Type B pancreatic cell (in vitro differentiated cells): ENCODE data around the gene GATD1. TPM values are rescaled to one million over a fixed set of nuclear protein-coding genes. Genes with fewer than 3 reads are reported as not detected.

Experiments used
- DNase-seq: peaks from one replicate; pipeline ENCODE4 v3.0.0; 2021; ENCODE audit warnings: mixed read lengths; ENCODE audit not compliant: unreplicated experiment; ENCODE audit errors: extremely low spot score
- H3K27ac Mint-ChIP-seq: 2 replicates; pipeline ENCODE4 v1.8.0; 2021; ENCODE audit warnings: mild to moderate bottlenecking, mixed read lengths
- H3K27me3 Mint-ChIP-seq: 2 replicates; pipeline ENCODE4 v1.8.0; 2021; ENCODE audit warnings: mixed read lengths
- H3K36me3 Mint-ChIP-seq: 2 replicates; pipeline ENCODE4 v1.8.0; 2021; ENCODE audit warnings: mixed read lengths
- H3K4me1 Mint-ChIP-seq: one replicate; pipeline ENCODE4 v1.8.0; 2021; ENCODE audit warnings: mixed read lengths; ENCODE audit not compliant: unreplicated experiment
- H3K4me3 Mint-ChIP-seq: 2 replicates; pipeline ENCODE4 v1.8.0; 2021; ENCODE audit warnings: mild to moderate bottlenecking, mixed read lengths
- H3K9me3 Mint-ChIP-seq: 2 replicates; pipeline ENCODE4 v1.8.0; 2021; ENCODE audit warnings: mixed read lengths
- total RNA-seq: library from RNA; stranded (reverse); gene quantifications from 2 replicates; pipeline ENCODE4 v1.2.1, GENCODE V29; 2021; ENCODE audit warnings: low replicate concordance
- TF ChIP-seq, protein P1 (sequence below): fragments of 200-600 bp; sonication (generic); conservative IDR thresholded peaks from 2 replicates; pipeline ENCODE4 v1.5.0; 2021; ENCODE audit warnings: antibody characterized with exemption, mild to moderate bottlenecking

The GATD1 gene
- total RNA-seq, 1 donor from 2014 or later, result 80.1 TPM

DNA sequence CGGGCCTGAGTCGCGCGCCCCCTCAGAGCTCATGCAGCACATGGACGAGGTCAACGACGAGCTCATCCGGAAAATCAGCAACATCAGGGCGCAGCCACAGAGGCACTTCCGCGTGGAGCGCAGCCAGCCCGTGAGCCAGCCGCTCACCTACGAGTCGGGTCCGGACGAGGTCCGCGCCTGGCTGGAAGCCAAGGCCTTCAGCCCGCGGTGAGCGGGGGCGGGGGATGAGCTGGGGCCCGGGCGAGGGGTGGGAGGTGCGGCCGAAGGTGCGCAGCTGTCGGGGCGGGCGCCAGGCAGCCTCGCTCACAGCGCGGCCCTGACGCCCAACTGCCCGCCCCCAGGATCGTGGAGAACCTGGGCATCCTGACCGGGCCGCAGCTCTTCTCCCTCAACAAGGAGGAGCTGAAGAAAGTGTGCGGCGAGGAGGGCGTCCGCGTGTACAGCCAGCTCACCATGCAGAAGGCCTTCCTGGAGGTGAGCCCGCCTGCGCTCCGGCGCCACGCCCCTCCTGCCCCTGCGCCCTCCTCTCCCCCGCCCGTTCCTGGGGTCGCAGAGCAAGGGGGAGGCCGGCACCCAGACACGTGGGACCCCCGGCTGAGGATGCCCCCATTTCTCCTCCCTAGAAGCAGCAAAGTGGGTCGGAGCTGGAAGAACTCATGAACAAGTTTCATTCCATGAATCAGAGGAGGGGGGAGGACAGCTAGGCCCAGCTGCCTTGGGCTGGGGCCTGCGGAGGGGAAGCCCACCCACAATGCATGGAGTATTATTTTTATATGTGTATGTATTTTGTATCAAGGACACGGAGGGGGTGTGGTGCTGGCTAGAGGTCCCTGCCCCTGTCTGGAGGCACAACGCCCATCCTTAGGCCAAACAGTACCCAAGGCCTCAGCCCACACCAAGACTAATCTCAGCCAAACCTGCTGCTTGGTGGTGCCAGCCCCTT, 50.7 kb downstream of the GATD1 start:
- H3K27ac Mint-ChIP-seq, result peak overlapping the region; percentile 18
- peak; percentile 81 for DNase-seq
- TF ChIP-seq, protein P1, sequence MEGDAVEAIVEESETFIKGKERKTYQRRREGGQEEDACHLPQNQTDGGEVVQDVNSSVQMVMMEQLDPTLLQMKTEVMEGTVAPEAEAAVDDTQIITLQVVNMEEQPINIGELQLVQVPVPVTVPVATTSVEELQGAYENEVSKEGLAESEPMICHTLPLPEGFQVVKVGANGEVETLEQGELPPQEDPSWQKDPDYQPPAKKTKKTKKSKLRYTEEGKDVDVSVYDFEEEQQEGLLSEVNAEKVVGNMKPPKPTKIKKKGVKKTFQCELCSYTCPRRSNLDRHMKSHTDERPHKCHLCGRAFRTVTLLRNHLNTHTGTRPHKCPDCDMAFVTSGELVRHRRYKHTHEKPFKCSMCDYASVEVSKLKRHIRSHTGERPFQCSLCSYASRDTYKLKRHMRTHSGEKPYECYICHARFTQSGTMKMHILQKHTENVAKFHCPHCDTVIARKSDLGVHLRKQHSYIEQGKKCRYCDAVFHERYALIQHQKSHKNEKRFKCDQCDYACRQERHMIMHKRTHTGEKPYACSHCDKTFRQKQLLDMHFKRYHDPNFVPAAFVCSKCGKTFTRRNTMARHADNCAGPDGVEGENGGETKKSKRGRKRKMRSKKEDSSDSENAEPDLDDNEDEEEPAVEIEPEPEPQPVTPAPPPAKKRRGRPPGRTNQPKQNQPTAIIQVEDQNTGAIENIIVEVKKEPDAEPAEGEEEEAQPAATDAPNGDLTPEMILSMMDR, result no peak
- H3K27me3 Mint-ChIP-seq, result peaks cover 24% of the 10 kb centered on the region
- H3K4me1 Mint-ChIP-seq, result peaks cover 9% of the 10 kb centered on the region
- H3K36me3 Mint-ChIP-seq, result no peaks in the 10 kb centered on the region
- no peak overlapping the region for H3K4me3 Mint-ChIP-seq
- H3K9me3 Mint-ChIP-seq, result no peaks in the 10 kb centered on the region

DNA sequence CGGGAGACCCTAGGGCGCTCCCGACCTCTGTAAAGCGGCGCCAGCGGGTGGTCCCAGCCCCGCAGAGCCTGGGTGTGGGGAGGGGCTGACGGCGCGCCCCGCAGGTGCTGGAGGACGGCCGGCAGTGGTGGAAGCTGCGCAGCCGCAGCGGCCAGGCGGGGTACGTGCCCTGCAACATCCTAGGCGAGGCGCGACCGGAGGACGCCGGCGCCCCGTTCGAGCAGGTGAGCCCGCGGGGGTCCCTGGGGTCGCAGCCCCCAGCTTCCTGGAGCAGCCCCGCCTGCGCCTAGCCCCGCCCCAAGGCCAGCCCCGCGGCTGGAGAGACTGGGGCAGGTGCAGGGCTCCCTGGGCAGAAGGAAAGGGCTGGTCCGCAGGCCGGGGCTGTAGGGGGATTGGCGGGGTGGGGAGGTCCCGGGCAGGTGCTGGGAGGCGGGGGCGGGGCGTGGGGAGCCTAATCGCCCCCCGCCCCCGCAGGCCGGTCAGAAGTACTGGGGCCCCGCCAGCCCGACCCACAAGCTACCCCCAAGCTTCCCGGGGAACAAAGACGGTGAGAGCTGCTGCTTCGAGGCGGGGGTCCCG, 51.6 kb downstream of the GATD1 start:
- DNase-seq, result no peak
- no peaks in the 10 kb centered on the region for H3K9me3 Mint-ChIP-seq
- no peaks in the 10 kb centered on the region for H3K36me3 Mint-ChIP-seq
- TF ChIP-seq, protein P1, result no peak
- H3K4me1 Mint-ChIP-seq, result peaks cover 9% of the 10 kb centered on the region
- H3K27me3 Mint-ChIP-seq, result peaks cover 24% of the 10 kb centered on the region
- H3K27ac Mint-ChIP-seq, result no peak overlapping the region
- no peak overlapping the region for H3K4me3 Mint-ChIP-seq

DNA sequence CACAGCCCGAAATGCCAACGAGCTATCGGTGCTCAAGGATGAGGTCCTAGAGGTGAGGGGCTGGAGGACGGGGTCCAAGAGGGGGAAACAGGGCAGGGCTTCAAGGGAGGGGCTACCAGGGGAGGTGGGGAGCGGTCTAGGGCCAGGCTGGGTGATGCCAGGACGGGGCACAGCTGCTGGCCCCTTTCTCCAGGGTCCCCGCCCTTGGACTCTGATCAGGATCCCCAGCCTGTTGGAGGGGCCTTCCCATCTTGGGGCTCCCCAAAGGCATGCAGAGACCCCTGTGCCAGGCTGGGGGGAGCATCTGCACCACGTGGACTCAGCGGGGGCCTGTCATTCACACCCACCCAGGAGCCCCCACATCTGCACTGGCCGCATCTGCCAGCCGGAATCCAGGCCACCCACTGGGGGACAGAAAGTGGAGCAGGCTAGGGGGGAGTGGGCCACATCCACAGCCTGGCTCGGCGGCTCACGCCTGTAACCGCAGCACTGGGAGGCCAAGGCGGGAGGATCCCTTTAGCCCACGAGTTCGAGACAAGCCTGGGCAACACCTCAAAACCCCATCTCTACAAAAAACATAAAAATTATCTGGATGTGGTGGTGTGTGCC, 52.4 kb downstream of the GATD1 start:
- Mint-ChIP-seq H3K36me3 (no peaks in the 10 kb centered on the region), H3K27ac (peak overlapping the region; percentile 39), H3K4me3 (peak overlapping the region; percentile 68), H3K27me3 (peaks cover 26% of the 10 kb centered on the region), H3K4me1 (peaks cover 7% of the 10 kb centered on the region), H3K9me3 (no peaks in the 10 kb centered on the region)
- DNase-seq, result peak; percentile 68
- TF ChIP-seq, protein P1, result no peak

DNA sequence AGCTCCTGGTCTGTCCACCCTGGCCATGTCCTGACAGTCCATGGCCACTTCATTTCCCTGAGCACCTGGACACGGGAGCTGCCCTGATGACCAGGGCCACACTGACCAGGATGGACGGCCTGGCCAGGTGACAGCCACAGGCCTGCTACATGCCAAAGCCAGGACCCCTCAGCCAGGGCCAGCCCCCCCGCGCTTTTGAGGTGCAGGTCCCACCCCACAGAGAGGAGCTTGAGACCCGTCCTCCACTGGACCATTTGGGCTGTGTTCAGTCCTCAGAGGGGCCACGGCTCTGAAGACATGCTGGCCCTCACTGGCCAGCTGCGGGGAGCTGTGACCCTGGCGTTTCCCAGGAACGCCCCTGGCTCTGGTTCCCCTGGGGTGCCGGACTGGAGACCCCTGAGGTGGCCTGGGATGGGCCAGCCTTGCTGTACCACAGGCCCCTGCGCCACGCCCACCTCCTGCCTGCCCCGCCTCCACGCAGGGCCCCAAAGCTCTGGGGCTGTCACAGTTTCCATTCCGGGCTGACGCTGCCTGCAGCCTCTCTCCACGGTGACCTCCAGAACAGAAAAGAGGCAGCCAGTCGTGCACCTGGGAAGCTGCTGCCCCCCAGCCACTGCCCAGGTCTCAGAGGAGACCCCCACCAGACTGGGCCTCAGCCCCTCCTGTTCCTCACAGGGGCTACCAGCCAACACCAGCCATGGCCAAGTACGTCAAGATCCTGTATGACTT, 53.1 kb downstream of the GATD1 start:
- peak overlapping the region; percentile 25 for H3K4me3 Mint-ChIP-seq
- H3K27me3 Mint-ChIP-seq, result peaks cover 30% of the 10 kb centered on the region
- peaks cover 8% of the 10 kb centered on the region for H3K4me1 Mint-ChIP-seq
- peak overlapping the region; percentile 94 for H3K27ac Mint-ChIP-seq
- TF ChIP-seq, protein P1, result no peak
- H3K9me3 Mint-ChIP-seq, result no peaks in the 10 kb centered on the region
- no peaks in the 10 kb centered on the region for H3K36me3 Mint-ChIP-seq
- DNase-seq, result no peak

DNA sequence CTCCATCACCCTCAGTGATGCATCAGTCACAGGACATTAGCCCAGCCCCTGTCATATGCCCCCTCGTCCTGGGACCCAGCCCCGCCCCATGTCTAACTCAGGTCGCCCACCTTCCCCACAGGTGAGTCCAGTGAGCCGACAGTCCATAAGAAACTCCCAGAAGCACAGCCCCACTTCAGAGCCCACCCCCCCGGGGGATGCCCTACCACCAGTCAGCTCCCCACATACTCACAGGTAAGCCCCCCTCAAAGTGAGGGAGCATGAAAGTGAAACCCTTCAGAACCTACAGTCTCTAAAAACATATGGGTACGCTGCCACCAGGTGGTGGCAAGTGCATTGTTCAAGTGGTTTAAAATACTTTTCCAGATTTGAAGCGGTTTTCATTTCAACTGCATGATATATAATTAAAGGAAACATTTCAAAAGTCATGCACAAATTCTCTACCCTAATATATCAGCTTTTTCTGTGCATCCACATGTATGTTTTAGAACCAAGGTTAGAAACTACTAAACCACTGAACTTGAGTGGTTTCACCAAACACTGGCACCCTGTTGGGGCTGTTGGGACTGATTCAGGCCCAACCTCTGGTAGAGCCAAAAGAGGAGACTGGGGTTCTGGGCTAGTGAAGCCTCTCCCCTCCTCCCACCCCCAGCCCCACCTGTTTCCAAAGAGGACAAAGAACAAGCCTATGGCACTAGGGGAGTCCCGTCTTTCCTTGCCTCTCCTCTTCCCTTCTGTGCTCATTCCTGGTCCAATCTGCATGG, 54.0 kb downstream of the GATD1 start:
- no peak for DNase-seq
- H3K4me3 Mint-ChIP-seq, result peak overlapping the region; percentile 49

More for the DNA sequence above, 54.0 kb downstream of the GATD1 start:
- Mint-ChIP-seq H3K9me3 (no peaks in the 10 kb centered on the region), H3K36me3 (no peaks in the 10 kb centered on the region), H3K4me1 (peaks cover 9% of the 10 kb centered on the region), H3K27me3 (peaks cover 32% of the 10 kb centered on the region), H3K27ac (peak overlapping the region; percentile 94)
- TF ChIP-seq, protein P1, result peak; percentile 73
